ENCODE results near the gene HARS2. TPM values are rescaled to one million over a fixed set of nuclear protein-coding genes. Genes with fewer than 3 reads are reported as not detected.
"Not testable (repeated sequence)": the region's sequence is repeated elsewhere in the genome, so short reads cannot be mapped to it uniquely, and the experiment has no call there.

The HARS2 gene
- total RNA-seq, 1 donor from 2014 or later: 37.0 TPM

- no peak overlapping the region for H3K27ac Mint-ChIP-seq (ENCODE audit: unreplicated experiment)
- peaks cover 6% of the 10 kb centered on the region for H3K4me1 Mint-ChIP-seq (ENCODE audit: unreplicated experiment)
- no peak overlapping the region for H3K4me3 Mint-ChIP-seq (ENCODE audit: unreplicated experiment)
- H3K9me3 Mint-ChIP-seq (ENCODE audit: unreplicated experiment): no peaks in the 10 kb centered on the region
- TF ChIP-seq CTCF (IDR thresholded peaks at IDR 0.05; ENCODE audit: unreplicated experiment): no peak
- DNase-seq (ENCODE audit: low spot score): no peak
- peaks cover 12% of the 10 kb centered on the region for H3K27me3 Mint-ChIP-seq (ENCODE audit: unreplicated experiment)
- peaks cover 5% of the 10 kb centered on the region for H3K36me3 Mint-ChIP-seq (ENCODE audit: low read depth, unreplicated experiment)
Observed at GRCh38 chr5:140713562-140714094, 22.4 kb downstream of the HARS2 start.

GRCh38 chr5:140716238-140716637 is 25.0 kb downstream of the HARS2 start:
- not testable (repeated sequence) for H3K36me3 Mint-ChIP-seq (ENCODE audit: low read depth, unreplicated experiment); H3K9me3 Mint-ChIP-seq (ENCODE audit: unreplicated experiment); H3K27me3 Mint-ChIP-seq (ENCODE audit: unreplicated experiment); DNase-seq (ENCODE audit: low spot score); H3K27ac Mint-ChIP-seq (ENCODE audit: unreplicated experiment); H3K4me3 Mint-ChIP-seq (ENCODE audit: unreplicated experiment); H3K4me1 Mint-ChIP-seq (ENCODE audit: unreplicated experiment)

GRCh38 chr5:140718266-140718592 is 27.0 kb downstream of the HARS2 start:
- H3K4me3 Mint-ChIP-seq (ENCODE audit: unreplicated experiment): no peak overlapping the region
- TF ChIP-seq CTCF (IDR thresholded peaks at IDR 0.05; ENCODE audit: unreplicated experiment): no peak

GRCh38 chr5:140720738-140721137 is 29.5 kb downstream of the HARS2 start:
- H3K27ac Mint-ChIP-seq (ENCODE audit: unreplicated experiment); H3K36me3 Mint-ChIP-seq (ENCODE audit: low read depth, unreplicated experiment); DNase-seq (ENCODE audit: low spot score); H3K27me3 Mint-ChIP-seq (ENCODE audit: unreplicated experiment); H3K4me1 Mint-ChIP-seq (ENCODE audit: unreplicated experiment); H3K4me3 Mint-ChIP-seq (ENCODE audit: unreplicated experiment); H3K9me3 Mint-ChIP-seq (ENCODE audit: unreplicated experiment): not testable (repeated sequence)

More at GRCh38 chr5:140718266-140718592, 27.0 kb downstream of the HARS2 start:
- Mint-ChIP-seq H3K27me3 (ENCODE audit: unreplicated experiment) (peaks cover 2% of the 10 kb centered on the region), H3K27ac (ENCODE audit: unreplicated experiment) (no peak overlapping the region), H3K4me1 (ENCODE audit: unreplicated experiment) (no peaks in the 10 kb centered on the region), H3K9me3 (ENCODE audit: unreplicated experiment) (no peaks in the 10 kb centered on the region), H3K36me3 (ENCODE audit: low read depth, unreplicated experiment) (no peaks in the 10 kb centered on the region)
- no peak for DNase-seq (ENCODE audit: low spot score)

- H3K27me3 Mint-ChIP-seq (ENCODE audit: unreplicated experiment); H3K36me3 Mint-ChIP-seq (ENCODE audit: low read depth, unreplicated experiment); H3K4me1 Mint-ChIP-seq (ENCODE audit: unreplicated experiment); H3K9me3 Mint-ChIP-seq (ENCODE audit: unreplicated experiment); DNase-seq (ENCODE audit: low spot score); H3K4me3 Mint-ChIP-seq (ENCODE audit: unreplicated experiment); H3K27ac Mint-ChIP-seq (ENCODE audit: unreplicated experiment): not testable (repeated sequence)
Observed at GRCh38 chr5:140721395-140721794, 30.1 kb downstream of the HARS2 start.

- H3K27me3 Mint-ChIP-seq (ENCODE audit: unreplicated experiment): peaks cover 5% of the 10 kb centered on the region
- peak; percentile 62 for DNase-seq (ENCODE audit: low spot score)
- TF ChIP-seq CTCF (IDR thresholded peaks at IDR 0.05; ENCODE audit: unreplicated experiment): no peak
- H3K4me1 Mint-ChIP-seq (ENCODE audit: unreplicated experiment): peaks cover 3% of the 10 kb centered on the region
- H3K36me3 Mint-ChIP-seq (ENCODE audit: low read depth, unreplicated experiment): no peaks in the 10 kb centered on the region
- peak overlapping the region; percentile 76 for H3K27ac Mint-ChIP-seq (ENCODE audit: unreplicated experiment)
- no peaks in the 10 kb centered on the region for H3K9me3 Mint-ChIP-seq (ENCODE audit: unreplicated experiment)
- peak overlapping the region; percentile 88 for H3K4me3 Mint-ChIP-seq (ENCODE audit: unreplicated experiment)
Observed at GRCh38 chr5:140725799-140726471, 34.7 kb downstream of the HARS2 start.
